NCI-H2107 (cell line): ENCODE measurements around the gene KIF2B.
"Not testable (repeated sequence)": the region's sequence is repeated elsewhere in the genome, so short reads cannot be mapped to it uniquely, and the experiment has no call there.

ENCODE experiments used
- DNase-seq: peaks from one replicate; lab custom pipeline; 2025; lab: John Stamatoyannopoulos, UW

The KIF2B gene, protein sequence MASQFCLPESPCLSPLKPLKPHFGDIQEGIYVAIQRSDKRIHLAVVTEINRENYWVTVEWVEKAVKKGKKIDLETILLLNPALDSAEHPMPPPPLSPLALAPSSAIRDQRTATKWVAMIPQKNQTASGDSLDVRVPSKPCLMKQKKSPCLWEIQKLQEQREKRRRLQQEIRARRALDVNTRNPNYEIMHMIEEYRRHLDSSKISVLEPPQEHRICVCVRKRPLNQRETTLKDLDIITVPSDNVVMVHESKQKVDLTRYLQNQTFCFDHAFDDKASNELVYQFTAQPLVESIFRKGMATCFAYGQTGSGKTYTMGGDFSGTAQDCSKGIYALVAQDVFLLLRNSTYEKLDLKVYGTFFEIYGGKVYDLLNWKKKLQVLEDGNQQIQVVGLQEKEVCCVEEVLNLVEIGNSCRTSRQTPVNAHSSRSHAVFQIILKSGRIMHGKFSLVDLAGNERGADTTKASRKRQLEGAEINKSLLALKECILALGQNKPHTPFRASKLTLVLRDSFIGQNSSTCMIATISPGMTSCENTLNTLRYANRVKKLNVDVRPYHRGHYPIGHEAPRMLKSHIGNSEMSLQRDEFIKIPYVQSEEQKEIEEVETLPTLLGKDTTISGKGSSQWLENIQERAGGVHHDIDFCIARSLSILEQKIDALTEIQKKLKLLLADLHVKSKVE

DNA sequence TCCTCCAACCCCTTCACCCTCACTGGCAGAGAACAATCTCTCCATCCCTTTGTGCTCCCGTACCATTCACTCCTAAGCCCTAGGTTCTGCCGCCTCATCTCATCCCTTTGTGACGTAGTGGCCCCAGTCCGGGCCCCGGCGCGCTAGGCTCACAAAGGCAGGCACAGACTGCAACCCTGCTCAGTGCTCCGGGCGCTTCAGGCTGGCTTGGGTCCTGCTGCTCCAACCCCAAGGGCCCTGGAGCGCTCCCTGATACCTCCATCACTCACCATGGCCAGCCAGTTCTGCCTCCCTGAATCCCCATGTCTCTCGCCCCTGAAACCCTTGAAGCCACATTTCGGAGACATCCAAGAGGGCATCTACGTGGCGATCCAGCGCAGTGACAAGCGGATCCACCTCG lies at the start of gene KIF2B:
Gene KIF2B, plus strand, starts transcription at position 164 of the 400 bp plus-strand sequence. Its CDS starts 107 bp downstream, at position 271.
- DNase-seq, result no peak

DNA sequence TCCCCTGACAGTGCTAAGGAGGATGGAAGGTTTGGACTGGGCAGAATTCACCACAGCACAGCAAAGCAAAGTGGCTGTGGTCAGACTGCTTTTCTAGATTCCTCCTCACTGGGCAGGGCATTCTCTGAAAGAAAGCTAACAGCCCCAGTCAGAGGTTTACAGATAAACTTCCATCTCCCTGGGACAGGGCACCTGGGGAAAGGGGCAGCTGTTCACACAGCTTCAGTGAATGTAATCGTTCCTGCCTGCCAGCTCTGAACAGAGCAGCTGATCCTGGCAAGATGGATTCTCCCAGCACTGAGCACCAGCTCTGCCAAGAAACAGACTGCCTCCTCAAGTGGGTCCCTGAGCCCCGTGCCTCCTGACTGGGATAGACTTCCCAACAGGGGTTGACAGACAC lies 42.4 kb upstream of the KIF2B start:
- DNase-seq, result no peak

DNA sequence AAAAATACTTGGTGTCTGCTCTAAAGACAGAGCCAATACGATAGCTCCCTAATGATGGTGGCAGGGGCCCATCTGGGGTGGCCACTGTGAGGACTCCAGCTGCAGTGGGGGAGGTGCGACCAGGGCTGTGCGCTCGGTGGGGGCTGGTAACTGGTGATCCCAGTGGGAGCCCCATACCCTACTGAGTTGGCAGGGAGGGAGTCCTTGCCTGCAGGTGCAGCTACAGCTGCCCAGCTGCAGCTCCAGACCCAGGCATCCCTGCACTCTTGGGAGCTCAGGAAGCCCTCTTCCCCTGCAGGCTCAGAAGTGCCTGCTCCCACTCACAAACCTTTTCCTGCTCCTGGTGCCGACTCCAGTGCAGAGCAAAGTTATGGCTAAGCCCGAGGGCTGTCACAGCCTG lies 31.2 kb upstream of the KIF2B start:
- DNase-seq, result no peak

DNA sequence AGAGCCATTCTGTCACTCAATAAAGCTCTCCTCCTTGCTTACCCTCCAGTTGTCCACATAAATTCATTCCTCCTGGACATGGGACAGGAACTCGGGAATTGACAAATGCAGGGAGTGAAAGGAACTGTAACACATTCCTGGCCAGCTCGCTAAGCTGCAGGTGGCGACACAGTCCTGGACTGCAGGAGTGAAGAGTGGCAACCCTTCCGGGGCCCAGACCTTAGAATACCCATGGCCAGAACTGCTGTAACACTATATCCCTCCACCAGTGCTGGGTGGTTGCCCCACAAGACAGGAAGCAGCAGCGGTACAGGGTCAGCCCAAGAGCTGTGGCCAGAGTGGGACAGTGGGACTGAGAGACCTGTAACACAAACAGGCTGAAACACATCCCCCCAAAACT lies 30.3 kb upstream of the KIF2B start:
- no peak for DNase-seq

DNA sequence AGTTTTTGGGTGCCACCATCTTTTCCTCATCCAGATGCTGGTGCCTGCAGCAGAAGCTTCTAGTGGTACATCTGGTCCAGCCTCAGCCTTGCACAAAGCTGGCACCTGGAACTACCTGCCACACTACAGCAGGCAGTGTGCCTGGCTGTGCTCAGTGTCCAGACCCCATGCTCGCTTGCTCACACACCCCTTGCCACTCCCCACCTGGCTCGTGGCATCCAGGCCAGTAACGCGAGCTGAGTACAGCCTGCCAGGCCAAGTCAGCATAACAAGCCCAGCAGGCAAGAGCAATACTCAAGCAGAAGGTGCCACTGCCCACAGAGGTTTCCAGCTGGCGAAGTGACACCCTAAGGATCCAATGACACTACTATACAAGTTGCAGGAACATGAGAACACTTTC lies 29.7 kb upstream of the KIF2B start:
- DNase-seq, result no peak

DNA sequence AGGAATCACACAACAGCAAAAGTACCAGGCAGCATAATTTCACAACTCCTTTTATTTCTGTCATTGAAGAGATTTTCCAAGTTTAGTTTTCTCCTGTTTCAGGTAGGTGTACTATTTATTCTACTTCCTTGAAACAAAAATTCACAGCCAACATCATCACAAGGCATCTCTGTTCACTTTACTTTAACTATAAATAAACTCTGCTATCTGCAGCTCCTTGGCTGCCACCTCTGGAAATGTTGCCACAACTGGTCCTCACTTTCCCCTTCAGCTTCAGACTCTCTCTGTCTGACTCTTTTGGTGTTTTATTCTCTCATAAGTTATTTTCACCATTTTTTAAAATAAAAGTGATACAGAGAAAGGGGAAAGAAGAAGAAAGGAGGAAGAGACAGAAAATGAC lies 27.9 kb upstream of the KIF2B start:
- no peak for DNase-seq

DNA sequence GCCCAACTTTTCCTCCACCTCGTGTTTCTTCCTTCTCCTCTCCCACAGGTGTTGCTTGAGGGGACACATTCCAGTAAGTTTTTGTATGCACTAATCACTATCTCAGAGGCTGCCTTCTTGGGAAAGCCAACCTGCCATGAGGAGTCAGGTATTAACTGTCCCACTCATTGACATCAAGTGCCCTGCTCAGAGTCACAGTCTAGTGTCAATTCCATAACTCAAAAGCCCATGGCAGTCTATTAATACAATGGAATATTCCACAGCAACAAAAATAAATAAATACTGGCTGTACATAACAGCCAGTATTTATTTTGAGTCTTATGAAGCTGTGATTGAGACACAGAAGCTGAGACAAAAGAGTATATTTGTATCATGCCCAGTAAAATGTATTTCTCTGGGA lies 26.1 kb upstream of the KIF2B start:
- DNase-seq, result no peak

DNA sequence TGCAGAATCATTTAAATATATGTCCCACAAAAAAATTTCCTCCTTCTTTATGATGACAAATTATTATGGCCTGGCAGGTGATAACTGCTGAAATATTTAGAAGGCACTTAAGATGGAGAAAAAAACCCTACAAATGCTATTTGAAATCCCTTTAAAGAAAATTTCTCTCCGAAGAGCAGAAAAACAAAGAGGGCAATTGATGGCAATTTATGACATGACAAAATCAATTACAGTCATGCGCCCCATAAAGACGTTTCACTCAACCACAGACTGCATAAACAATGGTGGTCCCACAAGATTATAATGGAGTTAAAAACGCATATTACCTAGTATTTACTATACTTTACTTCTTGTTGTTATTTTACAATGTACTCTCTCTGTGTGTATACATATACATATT lies 25.2 kb upstream of the KIF2B start:
- DNase-seq, result no peak

DNA sequence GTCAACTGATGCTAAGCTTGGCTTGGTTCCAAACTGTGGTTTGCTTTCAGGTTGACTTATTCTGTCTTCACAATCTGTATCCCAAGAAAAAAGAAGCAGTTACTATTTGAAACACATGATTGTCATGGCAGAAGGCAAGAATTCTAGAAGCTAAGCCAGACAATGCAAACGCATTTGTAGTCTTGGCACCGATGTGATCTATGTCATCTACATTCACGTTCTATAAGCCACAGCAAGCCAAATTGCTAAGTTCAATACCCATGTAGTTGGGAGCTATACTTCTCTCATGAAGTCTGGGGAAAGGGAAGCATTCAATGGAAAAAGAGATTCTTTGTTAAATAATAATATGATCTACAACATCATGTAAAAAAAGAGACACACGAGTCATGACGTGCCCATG lies 18.3 kb upstream of the KIF2B start:
- DNase-seq, result no peak

DNA sequence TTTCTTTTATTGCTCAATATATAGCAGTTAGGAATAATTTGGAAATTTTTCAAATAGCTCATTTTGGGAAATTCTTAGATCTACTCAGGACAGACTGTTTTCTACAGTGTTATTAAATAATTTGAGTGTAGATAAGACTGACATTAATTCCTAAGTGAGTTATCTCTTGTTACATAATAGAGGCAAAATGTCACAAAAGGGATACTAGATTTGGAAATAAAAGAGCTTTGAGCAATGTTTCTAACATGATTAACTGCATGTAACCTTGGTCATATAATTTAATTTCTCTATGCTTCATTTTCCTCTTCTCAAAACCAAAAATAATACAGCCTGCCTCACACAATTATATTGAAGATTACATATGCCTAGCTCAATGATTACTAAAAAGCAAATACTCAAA lies 16.3 kb upstream of the KIF2B start:
- DNase-seq, result no peak

DNA sequence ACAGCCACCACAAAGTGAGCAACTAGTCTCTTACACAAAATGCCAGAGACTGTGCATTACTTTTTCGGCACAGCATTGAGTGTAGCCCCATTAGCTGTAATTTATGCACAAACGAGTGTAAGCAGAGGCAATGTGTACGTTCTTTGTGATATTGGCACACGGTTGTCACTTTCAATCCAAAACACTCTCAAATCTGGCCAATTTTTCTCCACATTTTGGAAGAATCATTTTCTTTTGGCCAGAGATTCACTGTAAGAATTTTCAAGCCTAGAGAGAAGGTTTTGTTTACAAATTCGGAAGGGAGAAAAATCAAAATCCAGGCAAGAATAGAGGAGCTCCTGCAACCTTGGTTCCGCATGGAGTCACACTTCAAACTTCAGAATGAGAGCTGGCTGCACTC lies 15.4 kb upstream of the KIF2B start:
- DNase-seq, result no peak

DNA sequence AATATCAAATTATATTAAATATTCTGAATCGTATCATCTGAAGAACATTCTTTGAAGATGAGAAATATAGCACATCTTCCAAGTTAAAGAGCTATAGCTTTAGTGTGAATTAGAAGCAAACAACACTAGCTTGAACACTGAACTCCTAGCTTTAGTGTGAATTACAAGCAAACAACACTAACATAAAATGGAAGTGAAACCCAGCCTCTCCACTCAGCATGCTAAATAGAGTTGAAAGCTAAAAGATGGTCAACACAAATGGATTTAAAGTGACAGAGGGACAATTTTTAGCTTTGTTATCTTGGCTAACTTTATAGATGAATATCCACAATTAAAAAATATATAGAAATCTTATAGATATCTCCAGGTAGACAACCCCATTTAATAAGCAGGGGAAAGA lies 4.5 kb upstream of the KIF2B start:
- DNase-seq, result no peak

DNA sequence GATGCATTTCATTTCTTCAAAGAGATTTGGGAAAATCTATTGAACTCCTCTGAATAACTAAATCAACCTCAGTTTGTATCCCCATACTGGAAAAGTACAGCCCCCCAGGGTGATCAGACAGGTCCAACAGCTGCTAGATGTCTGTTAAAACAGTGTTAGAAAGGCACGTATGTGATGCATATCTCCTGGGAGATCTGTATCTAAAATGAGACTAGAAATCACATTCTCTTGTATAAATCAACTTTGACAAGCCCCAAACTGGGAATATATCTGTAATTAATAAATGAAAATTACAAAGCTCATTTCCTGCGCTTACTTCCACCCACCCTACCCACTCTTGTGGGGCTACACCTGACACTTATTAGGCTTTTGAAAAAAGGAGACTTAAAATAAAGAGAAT lies 3.8 kb upstream of the KIF2B start:
- no peak for DNase-seq

DNA sequence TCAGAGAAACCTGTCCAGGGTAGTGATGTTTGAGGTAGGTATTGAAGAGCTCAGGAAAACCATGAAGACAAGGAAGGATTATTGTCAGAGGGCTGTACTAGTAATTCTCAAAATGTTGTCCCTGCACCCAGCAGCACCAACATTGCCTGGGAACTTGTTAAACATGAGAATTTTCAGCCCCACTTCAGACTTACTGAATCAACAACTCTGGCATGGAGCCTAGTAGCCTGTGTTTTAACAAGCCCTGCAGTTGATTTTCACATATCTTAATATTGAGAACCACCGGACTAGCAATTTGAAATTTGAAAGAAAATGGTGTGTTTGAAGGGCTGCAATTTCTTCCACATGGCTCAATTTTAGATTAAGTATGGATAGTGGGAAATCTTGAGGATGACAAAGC lies 2.8 kb upstream of the KIF2B start:
- DNase-seq, result no peak

DNA sequence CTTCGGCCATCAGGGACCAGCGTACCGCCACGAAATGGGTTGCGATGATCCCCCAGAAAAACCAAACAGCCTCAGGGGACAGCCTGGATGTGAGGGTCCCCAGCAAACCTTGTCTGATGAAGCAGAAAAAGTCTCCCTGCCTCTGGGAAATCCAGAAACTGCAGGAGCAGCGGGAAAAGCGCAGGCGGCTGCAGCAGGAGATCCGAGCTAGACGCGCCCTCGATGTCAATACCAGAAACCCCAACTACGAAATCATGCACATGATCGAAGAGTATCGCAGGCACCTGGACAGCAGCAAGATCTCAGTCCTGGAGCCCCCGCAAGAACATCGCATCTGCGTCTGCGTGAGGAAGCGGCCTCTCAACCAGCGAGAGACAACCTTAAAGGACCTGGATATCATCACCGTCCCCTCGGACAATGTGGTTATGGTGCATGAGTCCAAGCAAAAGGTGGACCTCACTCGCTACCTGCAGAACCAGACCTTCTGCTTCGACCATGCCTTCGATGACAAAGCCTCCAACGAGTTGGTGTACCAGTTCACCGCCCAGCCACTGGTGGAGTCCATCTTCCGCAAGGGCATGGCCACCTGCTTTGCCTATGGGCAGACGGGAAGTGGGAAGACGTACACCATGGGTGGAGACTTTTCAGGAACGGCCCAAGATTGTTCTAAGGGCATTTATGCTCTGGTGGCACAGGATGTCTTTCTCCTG lies 769 bp downstream of the KIF2B start:
- no peak for DNase-seq

DNA sequence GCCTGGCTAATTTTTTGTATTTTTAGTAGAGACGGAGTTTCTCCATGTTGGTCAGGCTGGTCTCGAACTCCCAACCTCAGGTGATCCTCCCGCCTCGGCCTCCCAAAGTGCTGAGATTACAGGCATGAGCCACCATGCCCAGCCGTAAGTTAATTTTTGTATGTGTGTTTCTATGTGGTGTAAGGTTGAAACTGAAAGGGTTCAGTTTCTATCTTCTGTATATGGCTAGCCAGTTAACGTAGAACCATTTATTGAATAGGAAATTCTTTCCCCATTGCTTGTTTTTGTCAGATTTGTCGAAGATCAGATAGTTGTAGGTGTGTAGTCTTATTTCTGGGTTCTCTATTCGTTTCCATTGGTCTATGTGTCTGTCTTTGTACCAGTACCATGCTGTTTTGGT lies 12.0 kb downstream of the KIF2B start:
- not testable (repeated sequence) for DNase-seq

DNA sequence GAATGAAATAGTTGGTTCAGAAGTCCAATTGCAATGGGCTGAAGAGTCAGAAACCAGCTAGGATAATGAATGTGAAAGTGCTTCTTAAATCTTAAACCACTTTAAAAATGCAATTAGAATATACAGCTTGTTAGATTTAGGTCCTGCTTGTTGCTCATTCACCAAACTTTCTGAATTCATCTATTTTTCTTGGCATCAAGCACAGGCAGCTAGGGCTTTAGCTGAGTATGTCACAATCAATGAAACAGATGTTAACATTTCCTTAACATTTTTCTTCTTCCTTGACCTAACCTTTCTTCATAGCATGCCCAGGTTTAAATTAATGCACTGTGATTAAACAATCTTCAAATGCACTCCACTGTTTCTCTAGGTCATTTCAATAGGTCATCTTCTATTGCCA lies 14.4 kb downstream of the KIF2B start:
- DNase-seq, result no peak

DNA sequence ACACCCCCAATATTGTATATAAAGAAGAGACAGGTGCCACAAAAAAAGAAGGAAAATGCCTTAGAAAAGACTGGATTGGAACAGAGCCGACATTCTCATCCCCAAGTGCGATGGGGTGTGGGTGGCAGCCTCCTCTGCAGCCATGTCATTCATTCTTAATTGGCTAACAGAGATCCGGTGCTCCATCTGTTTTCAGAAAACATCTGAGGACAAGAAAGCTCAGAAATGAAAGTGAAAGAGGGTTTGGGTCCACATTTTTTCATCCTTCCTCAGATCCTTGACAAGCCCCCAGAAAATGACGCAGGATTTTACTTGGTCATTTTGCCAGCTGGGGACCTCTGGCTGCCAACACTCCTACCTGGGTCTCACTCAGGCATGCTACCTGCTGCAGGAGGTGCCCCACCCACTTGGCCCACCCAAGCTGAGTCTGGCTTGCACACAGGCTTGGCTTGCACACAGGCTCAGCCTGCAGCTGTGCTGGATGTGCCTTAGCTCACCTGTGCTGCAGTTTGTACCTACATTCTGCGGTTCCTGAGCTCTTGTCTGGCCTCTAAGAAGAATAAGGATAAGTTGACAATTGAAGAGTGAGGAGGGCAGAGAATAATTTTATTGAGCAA lies 21.9 kb downstream of the KIF2B start:
- no peak for DNase-seq

DNA sequence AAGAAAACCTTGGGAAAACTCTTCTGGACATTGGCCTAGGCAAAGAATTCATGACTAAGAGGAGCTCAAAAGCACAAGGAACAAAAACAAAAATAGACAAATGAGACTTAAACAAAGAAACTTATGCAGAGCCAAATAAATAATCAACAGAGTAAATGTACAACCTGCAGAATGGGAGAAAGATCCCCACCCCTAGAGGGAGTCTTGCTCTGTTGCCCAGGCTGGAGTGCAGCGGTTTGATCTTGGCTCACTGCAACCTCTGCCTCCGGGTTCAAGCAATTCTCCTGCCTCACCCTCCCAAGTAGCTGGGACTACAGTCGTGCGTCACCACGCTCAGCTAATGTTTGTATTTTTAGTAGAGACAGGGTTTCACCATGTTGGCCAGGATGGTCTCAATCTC lies 48.4 kb downstream of the KIF2B start:
- DNase-seq, result not testable (repeated sequence)
